ENCODE measurements around the gene FMO2.
A peak's percentile ranks its signal among the peaks of the same experiment; 100 is the strongest.

FMO2 gene

DNA sequence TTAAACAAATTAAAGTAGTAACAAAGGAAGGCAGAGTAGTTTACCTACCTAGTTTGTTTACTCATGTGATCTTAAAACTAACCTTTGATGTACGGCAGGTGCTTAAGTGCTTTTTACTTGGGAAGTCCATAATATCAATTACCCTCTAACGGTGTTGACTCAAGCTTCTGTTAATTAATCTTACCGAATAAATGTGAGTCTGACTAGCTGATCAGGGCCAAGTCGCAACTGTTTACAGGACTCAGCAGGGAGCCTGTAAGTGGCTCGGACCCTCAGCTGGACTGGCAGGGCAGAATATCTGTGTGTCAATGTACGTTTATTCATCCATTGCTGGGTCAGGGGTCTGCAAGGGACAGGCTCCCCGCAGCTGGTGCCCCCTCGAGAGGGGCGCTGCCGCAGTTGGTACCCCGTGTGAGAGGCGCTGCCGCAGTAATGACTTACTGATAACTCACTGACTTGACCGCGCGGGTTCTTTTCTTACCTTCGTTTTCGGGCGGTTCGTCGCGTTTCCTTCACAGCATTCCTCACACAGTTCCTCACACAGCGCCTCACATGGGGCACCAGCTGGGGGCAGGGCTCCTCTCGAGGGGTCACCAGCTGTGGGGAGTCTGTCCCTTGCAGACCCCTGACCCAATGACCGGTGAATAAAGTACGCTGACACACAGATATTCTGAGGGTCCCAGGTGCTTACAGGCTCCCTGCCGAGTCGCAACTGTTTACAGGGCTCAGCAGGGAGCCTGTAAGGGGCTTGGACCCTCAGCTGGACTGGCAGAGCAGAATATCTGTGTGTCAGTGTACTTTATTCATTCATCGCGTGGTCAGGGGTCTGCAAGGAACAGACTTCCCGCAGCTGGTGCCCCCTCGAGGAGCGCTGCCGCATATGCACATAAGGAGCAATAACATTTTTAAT, 66.2 kb downstream of the FMO2 start:
- Mint-ChIP-seq H3K4me3 (peak overlapping the region; percentile 90), H3K36me3 (ENCODE audit: low read depth) (no peaks in the 10 kb centered on the region), H3K27ac (no peak overlapping the region), H3K27me3 (ENCODE audit: low read depth, poor library complexity) (peaks cover 60% of the 10 kb centered on the region), H3K4me1 (peaks cover 12% of the 10 kb centered on the region), H3K9me3 (no peaks in the 10 kb centered on the region)
- TF ChIP-seq, protein P1, sequence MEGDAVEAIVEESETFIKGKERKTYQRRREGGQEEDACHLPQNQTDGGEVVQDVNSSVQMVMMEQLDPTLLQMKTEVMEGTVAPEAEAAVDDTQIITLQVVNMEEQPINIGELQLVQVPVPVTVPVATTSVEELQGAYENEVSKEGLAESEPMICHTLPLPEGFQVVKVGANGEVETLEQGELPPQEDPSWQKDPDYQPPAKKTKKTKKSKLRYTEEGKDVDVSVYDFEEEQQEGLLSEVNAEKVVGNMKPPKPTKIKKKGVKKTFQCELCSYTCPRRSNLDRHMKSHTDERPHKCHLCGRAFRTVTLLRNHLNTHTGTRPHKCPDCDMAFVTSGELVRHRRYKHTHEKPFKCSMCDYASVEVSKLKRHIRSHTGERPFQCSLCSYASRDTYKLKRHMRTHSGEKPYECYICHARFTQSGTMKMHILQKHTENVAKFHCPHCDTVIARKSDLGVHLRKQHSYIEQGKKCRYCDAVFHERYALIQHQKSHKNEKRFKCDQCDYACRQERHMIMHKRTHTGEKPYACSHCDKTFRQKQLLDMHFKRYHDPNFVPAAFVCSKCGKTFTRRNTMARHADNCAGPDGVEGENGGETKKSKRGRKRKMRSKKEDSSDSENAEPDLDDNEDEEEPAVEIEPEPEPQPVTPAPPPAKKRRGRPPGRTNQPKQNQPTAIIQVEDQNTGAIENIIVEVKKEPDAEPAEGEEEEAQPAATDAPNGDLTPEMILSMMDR (IDR thresholded peaks at IDR 0.05): peak; percentile 64
- peak; percentile 67 for DNase-seq

DNA sequence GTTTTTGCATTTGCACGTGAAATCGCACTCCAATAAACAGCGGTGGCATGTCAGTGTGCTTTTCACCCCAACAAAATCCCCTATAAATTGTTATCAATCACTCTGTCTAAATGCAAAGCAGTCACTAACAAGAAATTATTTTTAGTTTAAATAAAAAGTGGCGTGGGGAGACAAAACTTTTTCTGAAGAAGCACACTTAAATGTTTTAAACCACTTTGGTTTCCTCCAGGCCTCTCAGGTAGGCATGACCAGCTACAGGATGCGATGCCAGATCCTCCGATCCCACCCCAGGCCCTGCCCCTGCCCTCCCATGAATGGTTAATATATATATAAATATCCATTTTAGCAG, 66.8 kb downstream of the FMO2 start:
- Mint-ChIP-seq H3K36me3 (ENCODE audit: low read depth) (no peaks in the 10 kb centered on the region), H3K27ac (no peak overlapping the region), H3K4me1 (peaks cover 12% of the 10 kb centered on the region), H3K4me3 (peak overlapping the region; percentile 90), H3K9me3 (no peaks in the 10 kb centered on the region), H3K27me3 (ENCODE audit: low read depth, poor library complexity) (peaks cover 60% of the 10 kb centered on the region)
- TF ChIP-seq, protein P1 (IDR thresholded peaks at IDR 0.05): no peak
- DNase-seq: no peak

DNA sequence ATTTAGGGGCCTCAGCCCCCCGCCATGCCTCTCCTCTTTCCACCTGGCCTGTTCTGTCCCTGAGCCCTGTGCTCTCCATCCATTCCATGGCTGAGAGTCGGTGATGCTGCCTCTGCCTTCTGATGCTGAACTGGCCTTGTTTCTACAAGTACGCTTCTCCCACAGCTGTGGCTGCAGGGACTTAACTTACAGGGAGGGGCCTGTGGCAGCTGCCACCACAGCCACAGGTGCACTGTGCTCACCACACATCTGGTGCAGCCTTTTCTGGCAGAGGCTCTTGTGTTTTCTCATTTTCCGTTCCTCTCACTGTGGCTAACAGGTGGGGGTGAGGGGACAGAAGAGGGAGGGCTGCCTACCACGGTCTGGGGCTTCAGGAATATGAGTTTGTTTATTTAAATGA, 67.4 kb downstream of the FMO2 start:
- TF ChIP-seq, protein P1 (IDR thresholded peaks at IDR 0.05): no peak
- Mint-ChIP-seq H3K4me1 (peaks cover 12% of the 10 kb centered on the region), H3K9me3 (no peaks in the 10 kb centered on the region), H3K27ac (no peak overlapping the region), H3K4me3 (no peak overlapping the region), H3K27me3 (ENCODE audit: low read depth, poor library complexity) (peaks cover 58% of the 10 kb centered on the region), H3K36me3 (ENCODE audit: low read depth) (no peaks in the 10 kb centered on the region)
- no peak for DNase-seq

DNA sequence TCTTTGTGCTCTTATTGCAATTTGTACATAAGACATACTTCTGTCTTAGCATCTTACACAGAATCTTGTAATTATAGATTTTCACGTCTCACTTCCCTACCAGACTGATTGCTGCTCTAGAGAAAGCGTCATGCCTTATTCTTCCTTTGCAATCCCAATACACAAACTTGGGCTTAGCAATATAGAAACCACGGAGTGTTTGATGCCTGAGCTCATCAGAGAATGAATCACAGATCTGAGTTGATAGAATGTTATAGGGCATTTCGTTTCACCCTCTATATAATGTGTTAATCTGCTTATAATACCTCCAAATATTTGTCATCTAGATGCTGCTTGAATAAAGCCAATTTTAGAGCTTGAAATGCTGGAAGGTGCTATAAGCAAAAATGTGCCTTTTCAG, 69.8 kb downstream of the FMO2 start:
- H3K4me3 Mint-ChIP-seq: no peak overlapping the region
- no peak overlapping the region for H3K27ac Mint-ChIP-seq
- no peaks in the 10 kb centered on the region for H3K36me3 Mint-ChIP-seq (ENCODE audit: low read depth)
- H3K4me1 Mint-ChIP-seq: peaks cover 12% of the 10 kb centered on the region
- TF ChIP-seq, protein P1 (IDR thresholded peaks at IDR 0.05): no peak
- no peaks in the 10 kb centered on the region for H3K9me3 Mint-ChIP-seq
- H3K27me3 Mint-ChIP-seq (ENCODE audit: low read depth, poor library complexity): peaks cover 40% of the 10 kb centered on the region
- no peak for DNase-seq

DNA sequence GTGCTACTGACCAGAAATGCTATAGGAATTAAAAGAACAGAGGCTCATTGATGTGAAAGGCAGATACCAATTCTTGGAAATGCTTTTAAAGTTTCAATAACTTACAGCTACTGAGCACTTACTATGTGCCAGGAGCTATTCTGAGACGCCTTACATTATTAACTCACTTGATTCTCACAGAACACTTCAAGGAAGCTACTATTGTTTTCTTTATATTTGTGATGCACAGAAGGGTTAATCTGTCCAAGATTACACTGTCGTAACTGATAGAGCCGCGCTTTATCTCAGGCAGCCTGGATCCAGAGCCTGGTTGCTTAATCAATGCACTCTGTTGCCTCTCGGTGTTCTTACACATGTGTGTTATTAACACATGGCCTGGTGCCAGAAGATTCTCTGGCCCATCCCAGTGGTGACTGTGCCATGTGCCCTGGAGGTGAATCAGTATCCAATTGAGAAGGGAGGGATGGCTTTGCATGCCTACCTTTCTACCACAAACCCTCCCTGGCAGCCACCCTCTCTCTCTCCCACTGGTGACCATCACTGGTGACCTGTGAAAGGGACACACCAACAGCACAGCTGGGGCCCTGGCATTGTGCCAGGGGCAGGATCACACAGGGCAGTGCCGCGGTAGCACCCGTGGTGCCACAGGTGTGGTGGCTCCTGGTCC, 72.0 kb downstream of the FMO2 start:
- peaks cover 32% of the 10 kb centered on the region for H3K27me3 Mint-ChIP-seq (ENCODE audit: low read depth, poor library complexity)
- no peaks in the 10 kb centered on the region for H3K9me3 Mint-ChIP-seq
- H3K27ac Mint-ChIP-seq: no peak overlapping the region
- H3K36me3 Mint-ChIP-seq (ENCODE audit: low read depth): no peaks in the 10 kb centered on the region
- DNase-seq: no peak
- peaks cover 12% of the 10 kb centered on the region for H3K4me1 Mint-ChIP-seq
- no peak overlapping the region for H3K4me3 Mint-ChIP-seq
- TF ChIP-seq, protein P1 (IDR thresholded peaks at IDR 0.05): no peak
